Glutamatergic neuron (in vitro differentiated cells): Measurements from ENCODE around the gene FTL. TPM values are rescaled to one million over a fixed set of nuclear protein-coding genes. Genes with fewer than 3 reads are reported as not detected.

ENCODE experiments used
- DNase-seq: peaks from one replicate; pipeline ENCODE4 v3.0.0; 2022
- H3K27ac Mint-ChIP-seq: one replicate; pipeline ENCODE4 v1.8.0; 2020; ENCODE audit warnings: mild to moderate bottlenecking, mixed read lengths, inconsistent platforms; ENCODE audit not compliant: unreplicated experiment
- H3K27me3 Mint-ChIP-seq: one replicate; pipeline ENCODE4 v1.8.0; 2020; ENCODE audit warnings: mild to moderate bottlenecking, moderate library complexity, mixed read lengths, inconsistent platforms; ENCODE audit not compliant: unreplicated experiment
- H3K36me3 Mint-ChIP-seq: one replicate; pipeline ENCODE4 v1.8.0; 2020; ENCODE audit warnings: mild to moderate bottlenecking, mixed read lengths, inconsistent platforms; ENCODE audit not compliant: unreplicated experiment
- H3K4me1 Mint-ChIP-seq: one replicate; pipeline ENCODE4 v1.8.0; 2020; ENCODE audit warnings: mild to moderate bottlenecking, low read depth, mixed read lengths, inconsistent platforms; ENCODE audit not compliant: unreplicated experiment
- H3K4me3 Mint-ChIP-seq: one replicate; pipeline ENCODE4 v1.8.0; 2020; ENCODE audit warnings: mild to moderate bottlenecking, mixed read lengths, inconsistent platforms; ENCODE audit not compliant: unreplicated experiment
- H3K9me3 Mint-ChIP-seq: one replicate; pipeline ENCODE4 v1.8.0; 2020; ENCODE audit warnings: mild to moderate bottlenecking, moderate library complexity, mixed read lengths, inconsistent platforms; ENCODE audit not compliant: unreplicated experiment
- CTCF ChIP-seq: fragments of 200-600 bp; sonication (generic); IDR thresholded peaks from one replicate; pipeline ENCODE4 v1.5.0; 2021; ENCODE audit not compliant: partially characterized antibody, unreplicated experiment
- total RNA-seq: library from RNA; stranded (reverse); fragmentation: NEBNext Ultra II Directional; extraction: Animal tissue kit (Norgen Biotek cat#: 25700); gene quantifications from one replicate; pipeline ENCODE4 v1.2.1, GENCODE V29; 2021; ENCODE audit not compliant: unreplicated experiment

Gene FTL
- total RNA-seq, 1 donor from 2014 or later = 875 TPM

DNA sequence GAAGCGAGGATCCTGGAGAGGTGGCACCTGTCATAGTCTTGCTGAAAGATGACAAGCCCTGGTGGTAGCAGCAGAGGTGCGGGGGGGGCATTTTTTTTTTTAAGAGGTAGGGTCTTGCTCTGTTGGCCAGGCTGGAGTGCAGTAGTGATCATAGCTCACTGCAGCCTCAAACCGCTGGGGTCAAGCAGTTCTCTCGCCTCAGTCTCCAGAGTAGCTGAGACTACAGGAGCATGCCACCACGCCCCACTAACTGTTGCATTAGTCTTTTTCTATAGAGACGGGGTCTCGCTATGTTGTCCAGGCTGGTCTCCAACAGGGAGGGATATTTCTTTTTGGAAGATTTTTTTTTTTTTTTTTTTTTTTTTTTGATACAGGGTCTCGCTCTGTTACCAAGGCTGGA, 7.1 kb upstream of the FTL start:
- Mint-ChIP-seq H3K27ac (no peak overlapping the region), H3K27me3 (peaks cover 3% of the 10 kb centered on the region), H3K4me3 (no peak overlapping the region), H3K4me1 (peaks cover 10% of the 10 kb centered on the region), H3K36me3 (no peaks in the 10 kb centered on the region), H3K9me3 (peaks cover 8% of the 10 kb centered on the region)
- no peak for DNase-seq
- no peak for TF ChIP-seq CTCF

- peaks cover 8% of the 10 kb centered on the region for H3K9me3 Mint-ChIP-seq
- H3K27me3 Mint-ChIP-seq = peaks cover 3% of the 10 kb centered on the region
- H3K27ac Mint-ChIP-seq = no peak overlapping the region
- no peak for DNase-seq
- H3K4me3 Mint-ChIP-seq = no peak overlapping the region
- no peak for TF ChIP-seq CTCF
- peaks cover 20% of the 10 kb centered on the region for H3K4me1 Mint-ChIP-seq
- no peaks in the 10 kb centered on the region for H3K36me3 Mint-ChIP-seq
Observed at GRCh38 chr19:48959341-48960239, 5.5 kb upstream of the FTL start.

DNA sequence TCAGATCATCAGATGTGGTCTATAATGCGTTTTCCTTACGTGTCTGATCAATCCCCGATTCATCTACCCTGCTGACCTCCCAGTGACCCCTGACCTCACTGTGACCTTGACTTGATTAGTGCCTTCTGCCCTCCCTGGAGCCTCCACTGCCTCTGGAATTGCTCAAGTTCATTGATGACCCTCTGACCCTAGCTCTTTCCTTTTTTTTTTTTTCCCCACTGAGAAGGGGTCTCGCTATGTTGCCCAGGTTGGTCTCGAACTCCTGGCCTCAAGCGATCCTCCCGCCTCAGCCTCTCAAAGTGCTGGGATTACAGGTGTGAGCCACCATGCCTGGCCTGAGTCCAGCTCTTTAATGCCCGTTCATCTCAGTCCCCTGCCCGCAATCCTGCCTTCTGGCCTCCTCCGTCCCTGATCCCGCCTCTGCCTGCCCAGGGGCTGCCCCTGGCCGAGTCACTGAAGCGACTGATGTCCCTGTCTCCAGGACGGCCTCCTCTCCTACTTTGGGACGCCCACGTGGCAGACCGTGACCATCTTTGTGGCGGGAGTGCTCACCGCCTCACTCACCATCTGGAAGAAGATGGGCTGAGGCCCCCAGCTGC, 4.0 kb upstream of the FTL start:
- H3K9me3 Mint-ChIP-seq = peaks cover 12% of the 10 kb centered on the region
- H3K36me3 Mint-ChIP-seq = no peaks in the 10 kb centered on the region
- no peak for TF ChIP-seq CTCF
- H3K27me3 Mint-ChIP-seq = peaks cover 12% of the 10 kb centered on the region
- peak; percentile 35 for DNase-seq
- no peak overlapping the region for H3K4me3 Mint-ChIP-seq
- H3K4me1 Mint-ChIP-seq = peaks cover 18% of the 10 kb centered on the region
- H3K27ac Mint-ChIP-seq = peak overlapping the region; percentile 28

- Mint-ChIP-seq H3K4me1 (peaks cover 22% of the 10 kb centered on the region), H3K27me3 (peaks cover 16% of the 10 kb centered on the region), H3K27ac (peak overlapping the region; percentile 59), H3K9me3 (peaks cover 14% of the 10 kb centered on the region), H3K4me3 (no peak overlapping the region), H3K36me3 (no peaks in the 10 kb centered on the region)
- no peak for DNase-seq
- no peak for TF ChIP-seq CTCF
Observed at GRCh38 chr19:48961673-48962028, 3.5 kb upstream of the FTL start.
